Activated CD4-positive, alpha-beta T cell treated with anti-CD3 and anti-CD28 coated beads, Interleukin-2, amount 50 U/mL, for 16 hours (primary cell): ENCODE results near the gene BEGAIN.
A peak's percentile ranks its signal among the peaks of the same experiment; 100 is the strongest.

Experiments
- DNase-seq: peaks from one replicate; pipeline ENCODE4 v3.0.0-alpha.2; 2020

BEGAIN gene, protein sequence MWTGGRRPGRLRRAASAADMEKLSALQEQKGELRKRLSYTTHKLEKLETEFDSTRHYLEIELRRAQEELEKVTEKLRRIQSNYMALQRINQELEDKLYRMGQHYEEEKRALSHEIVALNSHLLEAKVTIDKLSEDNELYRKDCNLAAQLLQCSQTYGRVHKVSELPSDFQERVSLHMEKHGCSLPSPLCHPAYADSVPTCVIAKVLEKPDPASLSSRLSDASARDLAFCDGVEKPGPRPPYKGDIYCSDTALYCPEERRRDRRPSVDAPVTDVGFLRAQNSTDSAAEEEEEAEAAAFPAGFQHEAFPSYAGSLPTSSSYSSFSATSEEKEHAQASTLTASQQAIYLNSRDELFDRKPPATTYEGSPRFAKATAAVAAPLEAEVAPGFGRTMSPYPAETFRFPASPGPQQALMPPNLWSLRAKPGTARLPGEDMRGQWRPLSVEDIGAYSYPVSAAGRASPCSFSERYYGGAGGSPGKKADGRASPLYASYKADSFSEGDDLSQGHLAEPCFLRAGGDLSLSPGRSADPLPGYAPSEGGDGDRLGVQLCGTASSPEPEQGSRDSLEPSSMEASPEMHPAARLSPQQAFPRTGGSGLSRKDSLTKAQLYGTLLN

DNA sequence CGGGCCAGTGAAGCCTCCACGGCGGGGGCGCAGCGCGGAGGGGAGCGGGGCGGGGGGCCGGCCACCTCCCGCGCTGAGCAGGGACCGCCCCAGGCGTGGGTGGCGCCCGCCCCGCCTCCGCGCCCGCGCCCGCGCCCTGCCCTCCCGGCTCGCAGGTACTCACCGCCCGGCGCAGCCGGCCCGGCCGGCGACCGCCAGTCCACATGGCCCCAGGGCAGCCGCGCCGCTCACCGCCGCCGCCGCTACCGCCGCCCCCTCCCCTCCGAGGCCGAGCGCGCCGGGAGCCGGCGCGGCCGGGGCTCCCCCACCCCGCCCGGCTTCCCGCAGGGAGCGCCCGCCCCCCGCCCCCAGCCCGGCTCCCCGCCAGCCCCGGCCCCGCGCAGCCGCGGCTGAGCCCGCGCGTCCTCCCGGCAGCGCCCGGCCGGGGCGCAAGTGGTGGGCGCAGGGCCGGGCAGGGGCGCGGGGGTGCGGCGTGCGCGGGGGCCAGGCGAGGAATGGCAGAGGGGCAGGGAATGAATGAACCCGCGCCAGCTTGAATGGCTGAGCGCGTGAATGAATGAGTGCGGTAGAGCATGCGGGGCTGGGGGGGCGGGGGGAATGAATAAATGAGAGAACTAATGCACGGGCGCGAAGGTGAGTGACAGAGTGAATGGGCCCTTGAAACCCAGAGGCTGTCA, at the start of gene BEGAIN:
TSS of gene BEGAIN (minus strand) at position 332 of the 677 bp plus-strand sequence. CDS start at position 205, 127 bp downstream.
- DNase-seq = peak; percentile 13

DNA sequence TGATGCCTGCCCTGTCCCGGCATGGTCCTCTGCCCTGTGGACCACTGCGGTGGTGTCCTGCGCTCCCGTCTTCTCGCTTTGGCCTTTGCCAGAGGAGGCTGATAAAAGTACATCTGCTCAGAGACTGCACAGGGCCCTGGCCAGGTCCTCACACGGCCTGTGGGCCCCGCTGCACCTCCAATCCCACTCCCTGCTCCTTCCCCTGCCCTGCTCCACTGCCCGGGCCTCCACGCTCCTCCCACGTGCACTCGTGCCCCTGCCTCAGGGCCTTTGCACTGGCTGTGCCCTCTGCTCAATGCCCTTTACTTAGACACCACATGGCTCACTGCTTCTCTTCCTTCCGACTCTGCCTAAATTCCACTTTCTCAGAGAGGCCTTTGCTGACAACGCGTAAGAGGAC, 49.3 kb upstream of the BEGAIN start:
- no peak for DNase-seq

DNA sequence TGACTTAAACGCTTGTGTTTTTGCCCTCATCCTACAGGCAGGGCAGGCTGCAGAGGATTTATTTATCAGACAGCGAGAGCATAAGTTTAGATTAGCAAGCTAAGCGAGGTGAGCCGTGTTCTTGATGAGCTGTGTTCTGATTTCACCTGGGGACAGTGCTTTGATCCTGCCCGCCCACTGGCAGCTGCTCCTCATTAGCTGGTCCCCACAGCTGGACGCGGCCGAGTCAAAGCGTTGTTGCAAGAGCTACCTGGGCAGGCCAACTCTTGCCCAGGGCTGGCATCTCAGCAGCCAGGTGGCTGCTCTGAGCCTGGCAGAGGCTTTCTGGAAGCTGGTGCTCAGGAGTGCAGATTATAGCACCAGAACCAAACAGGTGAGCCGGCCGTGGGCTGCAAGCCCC, 46.8 kb upstream of the BEGAIN start:
- no peak for DNase-seq

DNA sequence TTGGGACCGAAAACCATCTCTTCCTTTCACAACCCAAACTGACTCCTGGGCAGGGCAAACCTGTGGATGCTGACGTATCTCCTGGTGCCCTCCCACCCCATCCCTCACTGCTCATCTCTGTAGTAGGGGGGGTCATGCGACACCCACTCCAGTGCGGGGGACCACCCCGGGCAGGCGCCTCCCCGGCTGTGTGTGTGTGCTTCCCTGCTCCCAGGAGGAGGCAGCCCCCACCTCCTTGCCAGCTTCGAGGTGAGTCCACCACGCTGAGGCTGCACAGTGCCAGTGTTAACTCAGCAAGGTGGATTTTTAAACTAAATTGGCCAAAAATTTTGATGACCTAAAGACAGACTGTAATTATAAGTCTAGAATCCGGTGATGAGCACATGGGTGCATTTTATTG, 46.2 kb upstream of the BEGAIN start:
- DNase-seq = no peak

DNA sequence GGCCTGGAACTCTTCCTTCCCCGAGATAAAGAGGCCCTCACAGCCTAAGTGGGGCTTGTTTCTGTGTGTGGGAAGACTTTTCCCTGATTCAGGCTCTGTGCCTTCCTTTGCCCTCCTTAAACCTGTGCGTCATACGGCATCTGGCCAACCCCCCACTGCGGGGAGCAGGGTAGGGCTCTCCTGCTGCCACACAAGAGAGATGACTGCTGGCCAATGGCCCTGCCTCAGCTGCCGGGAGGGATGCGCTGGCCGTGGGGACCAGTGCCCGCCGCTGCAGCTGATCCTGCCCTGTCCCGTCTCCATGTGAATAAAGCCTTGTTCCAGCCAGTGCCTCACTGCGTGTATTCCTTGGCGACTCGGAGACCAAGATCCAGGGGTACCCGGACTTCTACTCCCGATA, 42.5 kb upstream of the BEGAIN start:
- no peak for DNase-seq

DNA sequence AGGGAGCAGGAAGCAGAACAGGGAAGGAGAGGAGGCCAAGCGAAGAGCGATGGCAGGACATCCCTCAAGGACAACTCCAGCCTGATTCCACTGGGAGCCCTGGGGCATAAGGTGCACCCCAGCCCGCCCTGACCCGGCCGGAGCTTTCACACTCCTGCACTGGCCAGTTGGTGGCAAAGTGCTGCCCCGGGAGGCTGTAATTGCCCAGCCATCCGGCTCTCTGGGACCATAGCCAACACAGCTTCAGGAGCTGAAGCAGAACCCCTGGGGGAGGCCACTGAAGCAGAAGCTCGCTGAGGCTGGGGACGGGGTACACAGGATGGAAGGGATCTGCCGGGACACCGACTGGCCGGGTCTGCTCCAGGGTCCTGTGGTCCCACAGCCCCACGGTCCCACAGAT, 41.9 kb upstream of the BEGAIN start:
- no peak for DNase-seq

DNA sequence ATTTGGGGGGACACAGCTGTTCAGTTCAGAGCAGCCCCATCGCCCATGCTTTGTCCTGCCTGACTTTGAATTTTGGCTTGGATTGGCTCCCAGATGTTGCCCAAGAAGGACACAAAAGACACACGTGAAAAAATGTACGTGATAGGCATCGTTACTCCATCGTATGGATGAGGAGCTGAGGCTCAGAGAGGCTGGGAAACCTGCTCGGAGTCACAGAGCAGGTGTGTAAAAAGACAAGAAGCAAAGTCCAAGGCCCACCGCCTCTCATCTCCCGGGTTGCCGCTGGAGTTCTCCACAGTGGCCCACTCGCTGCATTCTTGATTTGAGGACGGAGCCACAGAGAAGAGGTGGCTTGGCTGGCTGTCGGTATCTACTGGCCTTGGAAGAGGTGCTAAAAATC, 41.0 kb upstream of the BEGAIN start:
- no peak for DNase-seq

DNA sequence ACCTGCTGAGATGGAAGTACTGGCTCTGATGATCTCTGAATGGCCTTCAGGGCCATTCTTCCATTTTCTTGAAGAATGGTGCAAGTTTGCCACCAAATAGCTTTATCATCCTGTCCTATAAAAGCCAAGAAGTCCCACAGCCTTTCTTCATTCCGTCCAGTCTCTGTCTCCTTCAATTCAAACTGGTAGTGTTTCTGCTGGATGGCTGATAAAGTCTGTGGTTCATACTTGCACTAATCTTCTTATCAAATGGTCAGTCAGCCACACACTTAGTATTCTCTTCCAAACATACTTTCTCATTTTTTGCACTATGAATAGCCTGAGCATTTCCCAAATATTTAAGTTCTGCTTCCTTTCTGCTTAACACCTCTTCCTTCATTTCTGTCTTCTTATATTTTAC, 39.4 kb upstream of the BEGAIN start:
- no peak for DNase-seq

DNA sequence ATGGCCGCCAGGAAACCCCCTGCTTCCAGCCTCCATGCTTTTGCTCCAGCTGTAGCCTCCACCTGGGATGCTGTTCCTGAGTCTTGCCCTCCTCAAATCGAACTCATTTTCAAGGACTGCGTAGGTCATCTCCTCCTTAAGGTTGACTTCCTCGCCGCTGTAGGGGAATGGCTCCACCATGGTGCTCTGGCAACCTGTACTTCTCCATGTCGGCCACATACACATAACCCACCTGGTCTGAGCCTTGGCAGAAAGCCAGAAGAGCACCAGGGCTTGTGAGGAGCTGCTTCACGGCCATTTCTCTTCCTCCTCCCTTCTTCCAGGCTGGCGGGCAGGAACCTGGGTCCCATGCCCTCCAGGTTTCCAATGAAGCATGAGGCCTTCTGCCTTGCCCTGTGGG, 36.7 kb upstream of the BEGAIN start:
- DNase-seq = no peak

DNA sequence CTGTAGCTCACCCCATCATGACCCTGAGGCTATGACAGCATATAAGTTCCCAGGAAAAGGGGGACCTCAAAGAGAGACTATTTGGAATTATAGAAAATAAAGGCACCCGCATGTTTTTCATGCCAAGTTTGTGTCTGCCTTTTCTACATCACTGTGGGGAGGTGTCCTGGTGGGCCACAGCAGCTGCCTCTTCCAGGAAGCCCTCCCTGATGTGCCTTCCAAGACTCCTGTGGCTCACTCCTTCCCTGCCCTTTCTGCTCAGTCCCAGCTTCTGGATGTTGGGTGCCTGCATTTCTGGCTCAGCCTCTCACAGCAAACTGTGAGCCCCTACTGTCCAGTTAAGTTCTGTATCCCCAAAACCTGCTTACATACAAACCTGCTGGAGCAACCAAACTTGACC, 36.3 kb upstream of the BEGAIN start:
- no peak for DNase-seq

DNA sequence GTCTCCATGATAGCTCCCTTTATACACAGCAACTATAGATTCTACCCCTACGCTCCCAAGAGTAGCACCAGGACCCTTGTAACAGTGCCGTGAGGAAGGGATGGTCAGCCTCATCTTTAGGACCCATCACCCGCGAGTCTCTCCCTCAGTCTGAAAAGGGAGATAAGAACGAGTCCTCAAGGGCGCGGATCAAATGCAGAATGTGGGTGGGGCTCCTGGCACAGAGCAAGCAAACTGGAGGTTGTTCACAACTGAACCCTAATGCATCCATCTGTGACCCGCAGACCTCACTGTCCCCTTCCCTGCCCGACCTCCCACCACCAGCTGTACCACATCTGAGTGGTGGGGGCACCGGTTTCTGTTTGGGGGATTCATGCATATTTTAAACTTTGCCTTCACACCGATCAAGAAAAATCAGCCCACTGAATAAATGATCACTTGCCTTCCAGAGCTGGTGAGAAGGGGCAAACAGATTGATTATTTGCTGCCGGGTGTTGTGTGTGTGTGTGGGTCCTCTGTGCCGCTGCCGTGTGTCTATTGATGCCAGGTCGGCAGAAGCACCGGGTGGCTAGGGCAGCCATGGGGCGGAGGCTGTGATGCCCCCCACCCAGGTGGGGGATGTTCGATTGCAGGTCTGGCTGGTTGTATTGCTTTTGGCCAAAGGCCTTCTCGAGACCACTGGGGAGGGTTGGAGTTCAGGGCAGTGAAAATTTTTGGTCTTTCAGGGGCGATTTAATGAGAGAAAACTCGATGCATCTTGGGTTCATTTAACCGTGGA, 35.7 kb upstream of the BEGAIN start:
- no peak for DNase-seq

DNA sequence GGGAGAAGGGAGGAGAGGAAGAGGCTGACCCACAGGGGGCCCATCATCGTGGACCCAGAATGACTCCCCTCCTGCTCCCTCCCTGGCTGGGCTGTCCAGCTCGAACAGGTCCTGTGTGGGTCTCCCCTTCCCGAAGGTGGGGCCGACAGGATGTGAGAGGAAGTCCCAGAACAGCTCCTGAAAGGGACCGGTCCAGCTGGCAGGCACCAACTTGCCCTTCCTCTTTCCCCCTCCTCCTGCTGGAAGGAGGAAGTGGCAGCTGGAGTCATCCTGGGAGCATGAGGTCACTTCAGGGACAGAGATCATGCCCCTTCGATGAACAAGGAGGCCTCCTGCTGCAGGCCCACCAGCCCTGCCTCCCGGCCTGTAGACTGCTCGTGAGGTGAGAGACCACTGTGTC, 35.0 kb upstream of the BEGAIN start:
- no peak for DNase-seq

DNA sequence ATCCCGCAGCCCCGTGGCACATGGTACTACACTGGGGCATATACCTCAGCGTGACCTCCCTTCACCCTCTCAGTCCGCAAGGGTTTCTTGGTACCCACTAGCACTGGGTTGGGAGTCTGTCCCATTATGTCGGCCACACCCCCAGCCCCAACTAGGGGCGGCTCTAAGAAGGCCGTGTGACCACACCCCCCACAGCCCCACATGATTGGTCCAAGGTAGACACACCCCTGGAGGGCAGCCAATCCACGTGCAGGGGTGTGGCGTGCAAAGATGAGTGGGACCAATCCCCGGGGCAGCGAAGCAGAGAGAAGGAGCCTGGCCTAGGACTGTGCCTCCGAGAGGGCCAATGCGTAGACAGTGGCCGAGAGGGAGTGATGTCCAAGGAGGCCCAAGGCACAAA, 34.6 kb upstream of the BEGAIN start:
- DNase-seq = no peak

DNA sequence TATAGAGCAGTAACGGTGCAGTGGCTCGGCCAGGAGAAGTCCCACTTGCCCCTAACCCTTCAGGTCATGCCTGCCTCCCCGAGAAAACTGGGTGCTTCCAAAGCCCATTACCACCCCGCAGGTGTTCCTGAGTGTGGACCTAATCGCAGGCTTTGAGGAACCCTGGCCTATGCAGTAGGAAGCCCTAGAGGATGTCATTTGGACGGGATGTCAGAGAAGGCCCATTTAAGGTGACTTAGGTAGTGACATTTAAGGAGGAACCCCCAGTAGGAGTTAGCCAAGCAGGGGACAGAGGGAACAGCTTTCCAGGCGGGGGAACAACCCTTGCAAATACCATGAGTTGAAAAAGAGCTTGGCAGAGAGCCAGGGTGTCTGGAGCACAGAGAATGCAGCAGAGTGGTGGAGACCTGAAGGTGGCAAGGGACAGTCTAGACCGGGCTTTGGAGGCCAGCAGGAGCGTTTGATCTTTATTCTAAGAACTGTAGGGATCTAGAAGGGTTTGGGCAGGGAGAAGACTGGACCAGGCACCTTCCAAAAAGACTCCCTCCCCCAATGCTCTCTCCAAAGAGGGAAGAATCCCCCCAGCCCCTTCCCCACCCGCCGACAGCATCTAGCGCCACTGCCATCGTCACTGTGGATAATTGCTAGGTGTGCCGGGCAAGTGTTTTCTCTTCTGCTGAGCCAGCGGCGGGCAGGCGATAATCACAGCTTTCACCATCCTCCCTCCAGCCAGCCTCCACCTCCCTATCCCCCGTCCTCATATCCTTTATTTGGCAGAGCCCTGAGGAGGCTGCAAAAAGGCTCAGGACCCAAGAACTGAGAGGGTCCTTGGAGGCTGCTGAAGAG, 33.3 kb upstream of the BEGAIN start:
- DNase-seq = no peak

DNA sequence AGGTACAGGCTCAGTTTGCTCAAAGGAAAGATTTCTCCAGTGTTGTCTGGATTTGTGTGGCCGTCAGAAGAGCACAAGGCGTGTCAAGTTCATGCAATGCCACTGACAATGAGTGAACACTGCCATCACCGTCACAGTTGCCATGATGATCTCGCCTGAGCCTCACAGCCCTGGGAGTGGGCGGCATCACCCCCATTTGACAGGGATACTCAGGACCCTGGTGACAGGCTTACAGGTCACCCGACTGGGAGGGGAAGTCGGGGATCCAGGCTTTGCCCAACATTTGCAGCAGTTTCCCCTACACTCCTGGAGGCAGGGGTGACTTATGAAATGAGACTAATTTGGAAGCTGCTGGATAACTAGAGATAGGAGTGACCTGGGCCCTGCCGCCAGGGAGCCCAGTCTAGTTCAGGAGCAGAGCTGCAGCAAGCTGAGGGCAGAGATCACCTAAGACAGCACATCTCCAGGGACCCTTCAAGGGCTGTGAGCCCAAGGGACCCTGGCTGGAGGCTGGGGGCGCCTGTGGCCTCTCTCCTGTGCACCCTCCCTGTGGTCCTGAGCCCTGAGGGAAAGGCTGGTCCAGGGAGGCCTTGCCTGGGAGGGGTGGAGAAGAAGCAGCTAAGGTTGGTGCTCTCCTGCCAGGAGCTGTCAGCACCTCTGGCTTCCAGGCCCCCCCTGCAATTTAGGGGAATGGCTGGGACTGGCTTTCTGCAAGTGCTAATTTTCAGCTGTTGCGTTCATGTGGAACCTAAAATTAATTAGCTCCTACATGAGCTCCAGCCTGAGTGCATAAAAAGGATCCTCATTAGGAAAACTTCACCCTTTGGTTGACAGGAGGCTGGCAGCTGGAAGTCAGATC, 32.4 kb upstream of the BEGAIN start:
- DNase-seq = no peak

DNA sequence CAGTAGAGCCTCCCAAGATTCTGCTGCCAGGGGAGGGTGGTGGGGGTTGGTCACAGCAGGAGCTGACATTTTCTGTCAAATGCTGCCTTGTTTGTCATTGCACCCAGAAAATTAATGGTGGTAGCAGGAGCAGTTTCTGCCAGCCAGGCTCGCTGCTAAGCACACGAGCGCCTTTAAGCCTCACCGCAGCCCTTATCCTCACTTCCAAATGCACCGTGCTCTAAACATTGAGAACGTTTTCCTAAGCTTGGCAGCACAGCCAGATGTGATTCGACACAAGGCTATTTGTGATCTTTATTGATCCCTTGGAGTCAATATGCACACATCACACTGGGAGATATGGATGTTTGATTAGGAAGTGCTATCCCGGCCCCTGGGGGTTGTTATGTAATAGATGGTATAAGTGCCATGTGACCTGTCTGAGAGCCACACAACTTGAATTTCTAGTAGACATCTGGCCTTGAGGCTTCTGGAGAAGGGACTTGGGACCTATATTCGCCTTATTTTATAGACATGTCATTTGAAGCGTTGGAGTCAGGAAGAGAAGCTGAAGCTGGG, 31.6 kb upstream of the BEGAIN start:
- no peak for DNase-seq

DNA sequence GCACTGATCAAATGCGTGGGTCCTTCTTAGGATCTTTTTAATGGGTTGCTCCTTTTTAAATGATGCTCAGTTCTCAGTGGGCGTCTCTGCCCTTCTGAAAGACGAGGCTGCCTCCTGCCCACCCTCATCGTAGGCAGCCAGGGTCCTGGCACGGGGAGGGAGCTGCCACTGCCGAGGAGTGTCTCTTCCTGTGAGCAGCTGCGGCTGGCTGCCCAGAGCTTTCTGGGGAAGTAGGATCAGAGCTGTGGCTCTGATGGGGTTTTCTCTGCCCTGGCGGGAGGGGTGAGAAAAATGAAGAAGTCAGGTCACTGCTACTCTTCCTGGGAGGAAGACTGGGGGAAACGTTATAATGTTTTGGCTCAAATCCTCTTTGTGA, 31.1 kb upstream of the BEGAIN start:
- no peak for DNase-seq

DNA sequence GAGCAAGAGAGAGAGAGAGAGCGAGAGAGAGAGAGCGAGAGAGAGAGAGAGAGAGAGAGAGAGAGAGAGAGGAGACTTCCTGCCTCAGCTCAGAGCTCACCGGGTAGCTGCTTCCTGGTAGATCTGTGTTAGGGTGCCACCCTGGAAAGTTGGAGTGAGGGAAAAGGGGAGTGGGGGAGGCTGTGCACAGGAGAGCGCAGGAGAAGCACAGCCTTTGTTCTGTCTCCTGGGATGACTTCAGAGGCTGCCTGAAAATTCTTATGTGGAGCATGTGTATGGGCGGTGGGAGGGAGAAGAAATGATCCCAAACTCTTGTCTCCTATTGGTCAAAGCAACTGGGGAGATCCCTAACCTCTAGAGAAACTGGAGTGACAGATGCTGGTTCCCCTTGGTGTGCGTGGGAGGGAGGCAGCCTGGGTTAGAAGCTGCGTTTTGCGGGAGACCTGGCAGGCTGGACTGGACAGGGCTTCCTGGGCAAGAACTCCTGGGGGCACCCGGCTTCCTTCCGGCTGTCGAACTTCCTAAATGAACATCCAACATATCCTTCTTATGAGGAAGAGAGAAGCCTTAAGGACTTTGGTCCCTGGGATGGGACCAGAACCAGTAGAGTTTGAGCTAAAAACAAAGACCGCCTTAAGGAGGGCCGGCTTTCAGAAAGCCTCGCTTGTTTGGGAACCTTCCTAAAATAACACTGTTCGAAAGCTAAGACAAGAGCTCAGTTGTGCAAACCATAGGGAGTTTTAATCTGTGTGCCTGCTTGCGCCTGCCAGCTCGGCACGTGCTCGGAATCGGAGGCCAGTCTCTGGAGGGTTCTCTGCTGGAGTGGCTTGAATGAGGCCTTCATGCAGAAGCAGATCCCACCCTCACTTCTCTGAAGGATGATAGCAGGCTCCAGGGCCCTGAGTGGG, 30.4 kb upstream of the BEGAIN start:
- no peak for DNase-seq

DNA sequence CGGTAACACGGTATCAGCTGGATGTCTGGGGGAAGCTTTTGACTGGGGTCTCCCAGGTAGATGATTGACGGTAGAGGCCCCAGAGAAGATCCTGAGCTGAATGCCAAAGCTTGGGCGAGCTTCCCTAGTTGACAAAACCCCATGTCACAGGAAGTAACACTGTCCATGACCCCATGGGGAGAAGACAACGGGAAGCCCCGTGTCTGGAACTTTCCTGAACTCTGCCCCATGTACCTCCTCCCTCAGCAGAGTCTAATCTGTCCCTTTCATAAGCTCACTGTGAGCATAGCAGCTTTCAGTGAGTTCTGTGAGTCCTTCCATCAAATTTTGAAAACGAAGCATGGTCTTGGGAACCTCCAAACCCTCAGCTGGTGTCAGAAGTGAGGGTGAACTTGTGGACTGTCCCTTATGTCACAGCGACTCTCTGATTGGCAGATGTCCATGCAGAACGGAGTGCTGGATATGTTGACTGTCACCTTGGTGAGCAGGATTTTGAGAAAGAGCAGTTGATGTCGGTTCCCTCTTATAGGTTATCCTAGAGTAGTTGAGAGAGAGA, 29.7 kb upstream of the BEGAIN start:
- DNase-seq = no peak
